Measurements from ENCODE around the gene PALD1.
"Not testable (repeated sequence)": the region's sequence is repeated elsewhere in the genome, so short reads cannot be mapped to it uniquely, and the experiment has no call there.

PALD1 gene

DNA sequence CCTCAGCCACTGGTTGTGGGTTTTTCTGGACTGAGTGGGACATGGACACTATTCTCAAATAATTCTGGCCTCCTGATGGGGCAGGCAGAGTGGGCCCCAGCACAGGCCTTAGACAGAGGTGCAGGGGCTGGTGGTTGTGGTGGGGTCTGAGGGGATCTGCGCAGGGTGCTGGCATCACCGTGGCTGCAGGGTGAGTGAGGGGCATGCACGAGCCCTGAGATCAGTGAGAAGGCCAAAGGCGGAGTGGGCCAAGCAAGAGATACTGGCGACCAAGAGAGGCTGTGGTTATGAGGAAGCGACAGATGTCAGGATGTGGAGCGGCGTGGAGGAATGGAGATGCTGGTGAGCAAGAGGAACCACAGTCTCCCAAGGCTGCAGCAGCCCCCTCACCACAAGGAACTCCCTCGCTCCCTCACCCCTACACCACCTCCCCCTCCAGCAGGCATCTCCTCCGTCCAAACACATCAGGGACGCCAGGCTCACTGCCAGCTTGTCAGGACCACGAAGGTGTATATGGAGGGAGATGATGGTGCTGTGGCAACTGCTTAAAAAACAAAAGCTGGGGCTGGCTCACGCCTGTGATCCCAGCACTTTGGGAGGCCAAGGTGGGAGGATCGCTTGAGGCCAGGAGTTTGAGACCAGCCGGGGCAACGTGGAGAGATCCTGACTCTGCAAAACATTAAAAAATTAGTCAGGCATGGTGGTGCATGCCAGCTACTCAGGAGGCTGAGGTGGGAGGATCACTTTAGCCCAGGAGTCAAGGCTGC lies 114.4 kb downstream of the PALD1 start:
- DNase-seq, result no peak

GRCh38 chr10:70593513-70593890 lies 114.9 kb downstream of the PALD1 start:
- DNase-seq, result no peak

DNA sequence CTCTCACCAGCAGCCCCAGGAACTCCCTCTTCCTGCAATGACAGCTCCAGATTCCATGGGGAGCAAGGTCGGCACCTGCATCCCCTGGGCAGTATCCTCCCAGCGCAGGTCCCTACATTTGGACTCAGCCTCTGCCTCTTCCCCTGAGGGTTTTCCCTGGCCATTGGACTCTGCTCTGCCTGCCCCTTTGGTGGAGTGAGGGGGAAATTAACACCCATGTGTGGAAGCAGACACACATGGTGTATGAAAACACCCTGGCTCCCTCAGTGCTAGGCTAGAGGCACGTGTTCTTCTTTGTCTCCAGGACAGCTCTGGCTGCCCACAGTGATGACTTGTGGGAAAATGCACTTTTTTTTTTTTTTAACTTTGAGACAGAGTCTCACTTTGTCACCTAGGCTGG lies 115.6 kb downstream of the PALD1 start:
- DNase-seq, result no peak

GRCh38 chr10:70595566-70596016 lies 117.0 kb downstream of the PALD1 start:
- no peak for DNase-seq

- no peak for DNase-seq
These were observed 117.7 kb downstream of the PALD1 start for GRCh38 chr10:70596110-70596798.

DNA sequence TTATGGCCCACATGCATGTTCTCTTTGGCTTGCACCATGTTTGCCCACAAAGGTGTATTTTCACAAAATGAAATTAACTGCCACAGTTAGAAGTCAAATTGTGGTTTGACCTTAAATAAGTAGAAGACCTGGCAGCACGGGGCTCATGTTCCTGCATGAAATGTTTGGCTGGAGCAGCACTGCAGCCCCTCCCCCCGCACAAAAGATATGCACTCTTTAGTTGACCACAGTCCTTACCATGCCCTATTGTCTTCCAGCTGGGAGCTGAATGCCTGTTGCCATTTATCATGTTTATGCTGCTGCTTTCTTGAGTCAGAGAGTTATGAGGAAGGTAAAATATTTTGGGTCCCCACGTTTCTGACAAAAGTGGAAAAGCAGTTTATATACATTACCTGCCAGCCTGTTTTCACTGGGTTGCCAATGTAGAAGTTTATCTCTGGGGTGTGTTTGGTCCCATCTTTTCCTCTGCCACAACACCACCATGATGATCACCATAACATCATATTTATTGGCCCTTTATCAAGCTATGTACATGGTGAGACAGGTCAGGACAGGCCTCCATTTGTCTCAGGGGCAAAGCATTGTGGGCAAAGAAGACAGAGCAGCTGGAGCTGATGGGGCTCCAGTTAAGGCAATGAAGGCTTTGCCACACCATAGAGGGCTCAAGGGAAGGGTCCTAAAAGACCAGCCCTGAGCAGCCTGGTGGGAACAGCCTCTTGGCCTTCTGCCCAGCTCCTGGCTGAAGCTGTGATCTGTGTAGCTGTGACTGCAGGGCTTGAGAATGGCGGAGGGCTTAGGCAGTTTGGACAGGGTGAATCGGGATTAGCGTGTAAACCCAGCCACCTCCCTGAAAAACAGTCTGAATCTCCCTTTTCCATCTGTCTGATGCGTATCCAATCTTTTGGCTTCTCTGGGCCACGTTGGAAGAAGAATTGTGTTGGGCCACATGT lies 118.6 kb downstream of the PALD1 start:
- DNase-seq, result no peak

DNA sequence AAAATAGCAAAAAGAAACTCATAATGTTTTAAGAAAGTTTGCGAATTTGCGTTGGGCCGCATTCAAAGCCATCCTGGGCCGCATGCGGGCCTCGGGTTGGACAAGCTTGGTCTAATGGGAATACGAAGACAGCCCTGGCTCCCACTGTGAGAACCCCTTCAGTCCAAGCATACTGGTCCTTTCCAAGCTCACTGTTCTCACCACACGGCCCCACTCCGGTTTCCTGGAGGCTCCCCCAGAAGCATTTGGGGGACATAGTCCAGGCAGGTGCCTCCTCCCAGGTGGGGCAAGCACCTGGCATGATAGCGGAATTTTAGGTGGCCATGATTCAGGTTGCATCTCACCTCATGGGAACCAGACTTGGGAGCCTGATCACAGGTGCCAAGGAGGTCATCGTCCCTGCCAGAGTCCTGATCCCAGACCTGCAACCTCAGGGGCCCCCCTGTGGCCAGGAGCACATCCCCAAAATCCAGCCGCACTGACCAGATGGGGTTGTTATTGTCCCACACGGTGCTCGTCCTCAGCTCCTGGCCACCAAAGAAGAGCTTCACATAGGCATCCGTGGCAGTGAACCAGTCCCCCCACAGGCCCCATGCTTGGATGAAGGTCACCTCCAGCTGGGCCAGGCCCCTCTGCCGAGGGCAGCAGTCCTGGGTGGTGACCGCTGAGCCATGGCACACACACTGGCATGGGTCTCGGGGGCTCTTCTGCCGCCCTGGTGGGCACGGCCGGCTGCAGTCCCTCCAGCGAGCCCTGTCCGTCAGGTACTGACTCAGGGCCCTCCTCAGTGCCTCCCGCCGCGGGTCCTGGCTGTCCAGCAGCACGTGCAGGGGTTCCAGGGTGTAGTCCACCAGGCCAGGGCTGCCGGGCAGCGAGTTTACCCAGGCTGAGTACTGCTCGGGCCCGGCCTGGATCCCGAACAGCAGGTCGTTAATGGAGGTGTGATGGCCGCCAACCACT lies 119.6 kb downstream of the PALD1 start:
- DNase-seq, result no peak

DNA sequence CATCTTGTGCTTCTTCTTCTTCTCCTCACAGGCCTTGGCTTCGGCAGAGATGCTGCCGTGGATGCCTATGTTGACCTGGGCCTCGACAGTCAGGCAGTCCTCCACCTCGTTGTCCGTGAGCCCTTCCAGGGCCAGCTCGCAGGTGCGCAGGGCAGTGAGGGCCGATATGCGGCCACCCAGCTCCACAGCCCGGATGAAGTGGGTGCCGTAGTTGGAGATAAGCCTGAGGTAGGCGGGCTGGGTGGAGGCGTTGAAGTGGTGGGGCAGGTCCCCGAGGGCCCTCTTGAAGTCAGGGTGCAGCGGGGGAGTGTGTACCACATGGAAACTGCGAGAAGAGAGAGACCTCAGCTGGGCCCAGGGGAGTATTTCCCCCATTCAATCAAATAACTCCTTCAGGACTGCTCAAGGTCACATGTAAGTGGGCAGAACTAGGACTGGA lies 120.3 kb downstream of the PALD1 start:
- DNase-seq, result no peak

DNA sequence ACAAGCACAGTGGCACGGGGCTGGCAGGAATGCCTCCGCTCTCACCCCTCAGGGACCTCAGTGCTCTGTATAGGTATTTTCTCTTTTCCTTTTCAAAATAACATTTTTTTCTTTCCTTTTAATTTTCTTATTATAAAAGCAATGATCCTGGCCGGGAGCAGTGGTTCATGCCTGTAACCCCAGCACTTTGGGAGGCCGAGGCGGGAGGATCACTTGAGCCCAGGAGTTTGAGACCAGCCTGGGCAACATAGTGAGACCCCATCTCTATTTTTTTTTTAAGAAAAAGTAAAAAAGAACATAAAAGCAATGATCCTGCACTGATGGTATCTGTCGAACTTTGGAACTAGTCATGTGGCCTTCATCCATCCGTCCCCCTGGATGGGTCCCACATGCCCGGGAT lies 120.8 kb downstream of the PALD1 start:
- no peak for DNase-seq

GRCh38 chr10:70599791-70600190 lies 121.2 kb downstream of the PALD1 start:
- DNase-seq, result no peak

DNA sequence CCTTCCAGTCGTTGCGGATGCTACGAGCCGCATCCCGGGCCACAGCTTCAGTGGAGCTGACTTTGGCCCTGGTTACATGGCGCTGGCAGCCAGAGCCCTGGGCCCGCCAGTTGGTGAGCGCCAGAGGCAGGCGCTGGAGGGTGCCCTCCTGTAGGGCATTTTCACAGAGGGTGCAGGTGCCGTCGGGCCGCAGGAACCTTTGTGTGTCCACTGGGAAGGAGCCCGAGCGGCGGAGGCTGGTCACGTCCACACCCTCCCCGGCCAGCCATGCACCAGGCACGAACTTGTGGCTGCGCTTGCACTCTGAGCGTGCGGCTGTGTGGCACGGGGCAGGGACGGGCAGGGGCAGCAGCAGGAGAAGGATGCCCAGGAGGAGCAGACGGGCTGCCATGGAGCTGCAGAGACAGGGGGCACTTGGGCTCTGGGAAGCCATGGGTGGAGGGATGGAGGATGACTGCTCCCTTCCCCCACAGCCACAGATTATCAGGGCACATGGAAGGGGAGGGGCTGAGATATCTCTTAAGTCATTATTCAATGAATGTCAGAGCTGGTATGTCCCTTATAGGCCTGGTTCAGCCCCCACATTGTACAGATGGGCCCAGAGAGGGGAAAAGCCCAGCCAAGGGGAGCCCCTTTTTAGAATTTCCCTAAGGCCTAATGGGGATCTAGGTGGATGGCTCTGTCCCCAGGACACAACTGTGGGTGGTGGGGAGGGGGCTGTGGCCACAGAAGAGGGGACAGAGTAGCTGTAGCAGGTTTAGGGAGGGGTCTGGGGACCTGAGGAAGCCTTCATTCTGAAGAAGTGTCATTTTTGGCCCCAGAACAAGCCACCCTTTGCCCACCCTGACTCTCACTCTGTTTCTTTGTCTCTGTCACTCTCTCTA lies 122.2 kb downstream of the PALD1 start:
- no peak for DNase-seq

GRCh38 chr10:70601746-70602145 lies 123.2 kb downstream of the PALD1 start:
- no peak for DNase-seq

DNA sequence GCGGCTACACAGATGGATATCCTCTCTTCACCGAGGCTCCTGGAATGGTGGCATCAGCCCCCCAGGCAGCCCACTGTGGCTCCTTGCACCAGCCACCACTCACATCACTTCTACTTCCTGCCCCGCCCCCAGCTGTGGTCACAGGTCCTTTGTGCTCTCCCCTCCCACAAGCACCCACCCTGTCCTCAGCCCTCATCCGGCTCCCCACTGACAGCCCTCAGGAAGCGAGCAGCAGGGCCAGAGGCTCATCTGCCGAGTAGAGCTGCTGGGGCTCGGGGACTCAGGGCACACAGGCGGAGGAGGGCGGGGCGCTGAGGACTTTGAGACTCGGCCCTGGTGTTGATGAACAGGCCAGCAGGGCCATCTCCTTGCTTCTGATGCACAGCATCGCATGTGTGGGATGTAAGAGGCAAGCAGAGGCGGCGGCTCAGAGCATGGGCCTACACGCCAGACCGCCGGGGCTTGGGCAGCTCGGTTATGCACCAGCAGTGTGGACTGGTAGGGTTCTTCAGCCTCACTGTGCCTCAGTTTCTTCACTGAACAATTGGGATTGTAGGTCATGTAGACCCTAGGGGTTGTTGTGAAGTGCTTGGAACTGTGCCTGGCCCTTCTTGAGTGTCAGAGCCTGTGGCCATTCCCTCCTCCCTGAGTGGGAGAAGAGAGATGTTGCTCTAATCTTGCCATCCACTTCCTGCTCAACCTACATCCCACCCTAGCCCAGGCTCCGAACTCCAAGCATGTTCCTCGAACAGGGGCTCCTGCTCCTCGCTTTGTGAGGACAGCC lies 124.3 kb downstream of the PALD1 start, which contains the start of gene PRF1:
TSS of gene PRF1 (minus strand) at position 77 of the 784 bp plus-strand sequence. CDS start 1,839 bp downstream, outside the sequence.
- DNase-seq, result no peak

GRCh38 chr10:70603449-70603801 lies 124.9 kb downstream of the PALD1 start:
- no peak for DNase-seq

DNA sequence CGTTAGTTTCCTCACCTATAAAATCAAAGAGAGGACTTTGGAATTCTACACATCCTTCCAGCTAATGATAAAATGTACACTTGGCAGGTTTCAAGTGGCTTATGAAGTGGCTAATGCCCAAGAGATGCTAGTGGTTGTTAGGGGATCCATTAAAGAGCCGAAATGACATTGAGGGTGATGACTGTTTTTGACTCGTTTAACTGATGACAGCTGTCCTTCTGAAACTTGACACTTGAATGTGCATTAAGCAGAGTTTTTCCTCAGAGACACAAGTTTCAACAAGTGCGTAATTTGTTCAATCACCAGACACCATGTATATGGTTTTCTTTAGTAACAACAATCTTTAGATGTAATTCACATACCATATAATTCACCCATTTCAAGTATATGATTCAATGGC lies 125.5 kb downstream of the PALD1 start:
- no peak for DNase-seq

- no peak for DNase-seq
These were observed 126.6 kb downstream of the PALD1 start for GRCh38 chr10:70605161-70605560.

- no peak for DNase-seq
These were observed 129.4 kb downstream of the PALD1 start for GRCh38 chr10:70607936-70608335.

DNA sequence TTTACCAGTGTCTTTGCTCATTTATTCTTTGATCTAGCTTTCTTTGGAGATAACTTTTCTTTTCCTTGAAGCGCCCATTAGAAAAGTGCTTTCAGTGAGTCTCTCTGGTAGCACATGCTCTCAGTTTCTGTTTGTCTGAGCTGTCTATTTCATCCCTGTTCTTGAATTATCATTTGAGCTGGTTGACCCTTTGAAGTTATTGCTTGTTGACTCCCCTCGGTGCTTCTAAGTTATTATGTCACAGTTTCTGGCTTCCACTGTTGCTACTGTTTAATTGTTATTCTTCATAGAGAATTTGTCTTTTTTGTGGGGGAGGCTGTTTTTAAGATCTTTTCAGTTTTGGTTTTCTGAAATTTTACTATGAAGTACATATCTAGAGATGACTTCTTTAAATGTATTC lies 135.4 kb downstream of the PALD1 start:
- DNase-seq, result no peak

GRCh38 chr10:70614364-70614763 lies 135.8 kb downstream of the PALD1 start:
- DNase-seq, result not testable (repeated sequence)

DNA sequence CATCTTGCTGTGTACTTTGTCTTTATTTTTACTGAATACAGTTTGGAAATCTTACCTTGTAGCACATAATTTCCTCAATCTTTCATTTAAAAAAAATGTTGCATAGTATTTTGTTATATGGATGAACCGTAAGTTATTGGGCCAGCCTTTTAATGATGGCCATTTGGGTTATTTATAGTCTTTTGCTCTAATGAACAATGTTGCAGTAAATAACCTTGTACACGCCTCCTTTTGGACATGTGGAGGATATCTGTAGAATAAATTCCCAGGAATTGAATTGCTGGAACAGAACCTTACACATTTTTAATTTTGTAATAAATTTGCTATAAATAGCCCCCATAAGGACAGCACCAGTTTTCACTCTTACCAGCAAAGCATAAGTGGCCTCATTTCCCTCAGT lies 136.6 kb downstream of the PALD1 start:
- DNase-seq, result no peak
